SU-DHL-6 (cell line): Measurements from ENCODE around the gene KYAT1.

ENCODE experiments used
- EZH2phosphoT487 ChIP-seq: fragments of 200-600 bp; sonication (generic), shearing (Covaris generic); conservative IDR thresholded peaks from 2 replicates; pipeline ENCODE4 v1.6.1; 2018; ENCODE audit warnings: mild to moderate bottlenecking, antibody characterized with exemption, low read length, moderate library complexity, mixed read lengths
- TF ChIP-seq, protein P1 (sequence below): fragments of 200-600 bp; sonication (generic); IDR thresholded peaks from one replicate; pipeline ENCODE4 v1.5.1; 2017; ENCODE audit warnings: antibody characterized with exemption, mild to moderate bottlenecking, low read length, moderate library complexity; ENCODE audit not compliant: insufficient read depth, poor library complexity, severe bottlenecking

DNA sequence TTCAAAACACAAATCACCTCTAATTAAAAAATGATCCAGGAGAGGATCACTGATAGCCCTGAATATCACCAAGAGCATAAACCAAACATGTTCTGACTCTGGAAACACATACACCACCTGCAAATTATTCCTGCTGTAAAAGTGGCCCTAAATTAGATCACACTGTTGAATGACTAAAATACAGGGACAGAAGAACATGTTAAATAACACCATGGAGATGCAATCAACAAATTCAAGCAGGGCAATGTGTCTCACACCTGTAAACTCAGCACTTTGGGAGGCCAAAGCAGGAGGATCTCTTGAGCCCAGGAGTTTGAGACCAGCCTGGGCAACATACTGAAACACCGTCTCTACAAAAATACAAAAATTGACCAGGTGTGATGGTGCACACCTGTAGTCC lies 33.9 kb downstream of the KYAT1 start:
- TF ChIP-seq, protein P1, sequence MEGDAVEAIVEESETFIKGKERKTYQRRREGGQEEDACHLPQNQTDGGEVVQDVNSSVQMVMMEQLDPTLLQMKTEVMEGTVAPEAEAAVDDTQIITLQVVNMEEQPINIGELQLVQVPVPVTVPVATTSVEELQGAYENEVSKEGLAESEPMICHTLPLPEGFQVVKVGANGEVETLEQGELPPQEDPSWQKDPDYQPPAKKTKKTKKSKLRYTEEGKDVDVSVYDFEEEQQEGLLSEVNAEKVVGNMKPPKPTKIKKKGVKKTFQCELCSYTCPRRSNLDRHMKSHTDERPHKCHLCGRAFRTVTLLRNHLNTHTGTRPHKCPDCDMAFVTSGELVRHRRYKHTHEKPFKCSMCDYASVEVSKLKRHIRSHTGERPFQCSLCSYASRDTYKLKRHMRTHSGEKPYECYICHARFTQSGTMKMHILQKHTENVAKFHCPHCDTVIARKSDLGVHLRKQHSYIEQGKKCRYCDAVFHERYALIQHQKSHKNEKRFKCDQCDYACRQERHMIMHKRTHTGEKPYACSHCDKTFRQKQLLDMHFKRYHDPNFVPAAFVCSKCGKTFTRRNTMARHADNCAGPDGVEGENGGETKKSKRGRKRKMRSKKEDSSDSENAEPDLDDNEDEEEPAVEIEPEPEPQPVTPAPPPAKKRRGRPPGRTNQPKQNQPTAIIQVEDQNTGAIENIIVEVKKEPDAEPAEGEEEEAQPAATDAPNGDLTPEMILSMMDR = no peak
- no peak for TF ChIP-seq EZH2phosphoT487
